Upper lobe of left lung (tissue), 6 donors: ENCODE results near the gene DTL. TPM values are rescaled to one million over a fixed set of nuclear protein-coding genes. Genes with fewer than 3 reads are reported as not detected.

Experiments used
- small RNA-seq, 4 donors: library from RNA; depleted of rRNA; stranded (forward); fragments of <200 nt; gene quantifications; one replicate each; pipeline ENCODE3, GENCODE V24; 2016
- total RNA-seq, 6 donors: library from RNA; depleted of rRNA in 4 of 6; stranded (reverse); fragments of >200 nt in 4 of 6; gene quantifications; one replicate each; pipeline versions ENCODE4 v1.1.0 to v1.2.1, GENCODE V29; 2016 to 2021
- donor health status: DM: no; HTN: no; CAD: no; lungs with moderate emphysema.
- donor health status: DM: no; HTN: yes; CAD: no; lungs with severe emphysema.

Gene DTL
- total RNA-seq, 6 donors from 2014 or later, result 0.92 to 5.9 (median 2.2) TPM

Small RNA genes lying within 50 kb of the gene (small RNA-seq; reads per million reads assigned to genes)
- gene MIR3122 (0 reads per million in 4 donors), gene RF00568 (0 reads per million in 4 donors), gene RN7SKP98 (0 reads per million in 4 donors)

Other genes with a start within 250 kb of the DTL start
- 10 to 100 TPM; 21.0 to 47.8 (median 33.1) TPM for gene LPGAT1, start 205.0 kb upstream of the DTL start, total RNA-seq
- 10 to 100 TPM in 5 of 6 donors, 1 to 10 TPM in 1; 8.3 to 16.7 (median 14.6) TPM for gene INTS7, start 191 bp upstream of the DTL start, total RNA-seq
- gene PPP2R5A, start 249.7 kb downstream of the DTL start, total RNA-seq, result 100 to 1,000 TPM in 1 of 6 donors, 10 to 100 TPM in 5; 71.2 to 130 (median 88.5) TPM